Measurements from ENCODE around the gene ITPR2.

ITPR2 gene

DNA sequence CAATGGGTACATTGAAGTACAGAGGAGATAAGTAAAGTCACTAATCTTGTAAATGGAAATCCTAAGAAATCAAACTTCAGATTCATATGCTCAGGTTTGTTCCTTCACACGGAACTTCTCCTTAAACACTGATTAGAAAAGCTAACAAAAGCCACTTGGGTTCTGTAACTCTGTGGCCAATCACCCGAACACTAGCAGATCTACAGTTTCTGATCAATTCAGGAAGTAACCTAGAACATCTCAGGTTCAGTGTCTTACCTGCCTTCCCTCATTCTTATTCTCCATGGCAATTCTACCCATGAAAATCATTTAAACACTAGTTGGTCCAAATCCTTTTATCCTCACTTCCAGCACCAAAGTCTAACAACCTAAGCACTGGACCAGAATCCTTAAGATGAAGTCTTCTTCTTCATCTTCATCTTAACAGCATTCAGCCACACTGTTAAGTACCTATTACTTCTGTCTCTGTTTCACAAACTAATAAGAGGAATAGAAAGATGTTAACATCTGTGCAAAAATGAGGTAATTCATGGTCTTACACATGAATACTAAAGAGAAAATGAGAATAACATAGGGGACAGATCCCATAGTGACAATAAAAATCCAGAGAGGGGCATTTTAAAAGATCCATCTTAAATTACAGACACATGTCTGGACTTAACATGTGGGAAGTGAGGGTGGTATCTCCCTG, 453.1 kb downstream of the ITPR2 start:
- Histone ChIP-seq H3K79me1 (replicated peaks; ENCODE audit: low read length, poor library complexity, severe bottlenecking) (peaks cover 1% of the 10 kb centered on the region), H3K18ac (ENCODE audit: low read depth in 1 of 2, low read length in 2 of 2) (no peak overlapping the region), H3K9me3 (ENCODE audit: control insufficient read depth, low read length) (no peaks in the 10 kb centered on the region), H3K4ac (ENCODE audit: low read depth in 1 of 2, low read length in 2 of 2) (no peak overlapping the region), H2BK5ac (ENCODE audit: low read depth, low read length, poor library complexity, severe bottlenecking) (no peak overlapping the region), H2BK12ac (ENCODE audit: low read length in 2 of 2) (no peak overlapping the region), H3K27ac (ENCODE audit: low read length, poor library complexity, severe bottlenecking) (no peak overlapping the region), H3K14ac (ENCODE audit: low read length in 2 of 2) (no peak overlapping the region), H3K36me3 (ENCODE audit: control insufficient read depth in 1 of 2, insufficient read depth in 2 of 2, low read depth in 1 of 2, low read length in 2 of 2) (peaks cover 0 to 3% of the 10 kb centered on the region in 2 experiments), H3K23ac (ENCODE audit: low read length in 2 of 2) (no peak overlapping the region), H3K4me3 (ENCODE audit: insufficient read depth in 1 of 2, low read depth in 1 of 2, low read length in 2 of 2) (no peak overlapping the region), H3K4me1 (ENCODE audit: control insufficient read depth, insufficient read depth, low read depth, low read length) (no peaks in the 10 kb centered on the region), H2BK120ac (ENCODE audit: low read depth, low read length) (no peak overlapping the region), H3K27me3 (ENCODE audit: control insufficient read depth in 1 of 2, insufficient read depth in 1 of 2, low read length in 2 of 2) (no peaks in the 10 kb centered on the region), H4K91ac (ENCODE audit: low read length) (no peak overlapping the region), H3K9ac (ENCODE audit: low read length) (no peak overlapping the region), H4K8ac (ENCODE audit: low read length) (no peak overlapping the region), H2AK5ac (ENCODE audit: low read length, severe bottlenecking) (no peak overlapping the region), H3K4me2 (ENCODE audit: low read length, poor library complexity, severe bottlenecking) (no peak overlapping the region), H2AFZ (ENCODE audit: low read depth, low read length) (no peak overlapping the region), H2BK15ac (ENCODE audit: low read depth, poor library complexity, severe bottlenecking) (no peak overlapping the region)
- DNase-seq = no peak
- 93% methylated on average over 2 of the region's 2 CpGs for WGBS

DNA sequence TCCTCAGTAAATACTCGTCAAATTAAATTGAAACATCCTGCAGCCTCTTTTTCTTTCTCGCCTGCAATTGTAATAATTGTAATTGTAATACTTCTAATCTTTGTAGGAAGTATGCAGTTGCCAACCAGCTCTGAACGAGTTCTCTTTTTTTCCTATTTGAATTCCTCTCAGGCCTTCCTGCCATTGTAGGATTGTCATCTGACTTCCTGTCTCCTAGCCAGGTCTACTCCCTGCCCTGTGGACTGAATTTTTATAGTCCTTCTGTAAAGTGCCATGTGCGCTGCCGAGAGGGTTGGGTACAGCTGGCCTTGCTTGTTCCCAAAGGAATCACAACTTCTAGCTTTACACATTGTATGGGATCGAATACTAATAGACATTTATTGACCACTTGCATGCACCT, 454.3 kb downstream of the ITPR2 start:
- 92% methylated on average over 4 of the region's 6 CpGs for WGBS
- H3K14ac ChIP-seq (ENCODE audit: low read length in 2 of 2) = no peak overlapping the region
- H3K4me1 ChIP-seq (ENCODE audit: control insufficient read depth, insufficient read depth, low read depth, low read length) = no peaks in the 10 kb centered on the region
- no peak overlapping the region for H4K91ac ChIP-seq (ENCODE audit: low read length)
- no peak overlapping the region for H4K8ac ChIP-seq (ENCODE audit: low read length)
- no peak overlapping the region for H3K9ac ChIP-seq (ENCODE audit: low read length)
- H3K9me3 ChIP-seq (ENCODE audit: control insufficient read depth, low read length) = no peaks in the 10 kb centered on the region
- H3K4ac ChIP-seq (ENCODE audit: low read depth in 1 of 2, low read length in 2 of 2) = no peak overlapping the region
- no peak overlapping the region for H3K23ac ChIP-seq (ENCODE audit: low read length in 2 of 2)
- no peak overlapping the region for H3K4me3 ChIP-seq (ENCODE audit: insufficient read depth in 1 of 2, low read depth in 1 of 2, low read length in 2 of 2)
- no peak overlapping the region for H2BK15ac ChIP-seq (ENCODE audit: low read depth, poor library complexity, severe bottlenecking)
- no peak overlapping the region for H3K4me2 ChIP-seq (ENCODE audit: low read length, poor library complexity, severe bottlenecking)
- H2AFZ ChIP-seq (ENCODE audit: low read depth, low read length) = no peak overlapping the region
- no peak overlapping the region for H2BK5ac ChIP-seq (ENCODE audit: low read depth, low read length, poor library complexity, severe bottlenecking)
- no peak overlapping the region for H2AK5ac ChIP-seq (ENCODE audit: low read length, severe bottlenecking)
- H3K27me3 ChIP-seq (ENCODE audit: control insufficient read depth in 1 of 2, insufficient read depth in 1 of 2, low read length in 2 of 2) = no peaks in the 10 kb centered on the region
- H2BK12ac ChIP-seq (ENCODE audit: low read length in 2 of 2) = no peak overlapping the region
- DNase-seq = no peak
- H3K27ac ChIP-seq (ENCODE audit: low read length, poor library complexity, severe bottlenecking) = no peak overlapping the region
- H2BK120ac ChIP-seq (ENCODE audit: low read depth, low read length) = no peak overlapping the region
- H3K36me3 ChIP-seq (ENCODE audit: control insufficient read depth in 1 of 2, insufficient read depth in 2 of 2, low read depth in 1 of 2, low read length in 2 of 2) = peaks cover 0 to 3% of the 10 kb centered on the region in 2 experiments
- no peak overlapping the region for H3K18ac ChIP-seq (ENCODE audit: low read depth in 1 of 2, low read length in 2 of 2)
- H3K79me1 ChIP-seq (replicated peaks; ENCODE audit: low read length, poor library complexity, severe bottlenecking) = peaks cover 1% of the 10 kb centered on the region

DNA sequence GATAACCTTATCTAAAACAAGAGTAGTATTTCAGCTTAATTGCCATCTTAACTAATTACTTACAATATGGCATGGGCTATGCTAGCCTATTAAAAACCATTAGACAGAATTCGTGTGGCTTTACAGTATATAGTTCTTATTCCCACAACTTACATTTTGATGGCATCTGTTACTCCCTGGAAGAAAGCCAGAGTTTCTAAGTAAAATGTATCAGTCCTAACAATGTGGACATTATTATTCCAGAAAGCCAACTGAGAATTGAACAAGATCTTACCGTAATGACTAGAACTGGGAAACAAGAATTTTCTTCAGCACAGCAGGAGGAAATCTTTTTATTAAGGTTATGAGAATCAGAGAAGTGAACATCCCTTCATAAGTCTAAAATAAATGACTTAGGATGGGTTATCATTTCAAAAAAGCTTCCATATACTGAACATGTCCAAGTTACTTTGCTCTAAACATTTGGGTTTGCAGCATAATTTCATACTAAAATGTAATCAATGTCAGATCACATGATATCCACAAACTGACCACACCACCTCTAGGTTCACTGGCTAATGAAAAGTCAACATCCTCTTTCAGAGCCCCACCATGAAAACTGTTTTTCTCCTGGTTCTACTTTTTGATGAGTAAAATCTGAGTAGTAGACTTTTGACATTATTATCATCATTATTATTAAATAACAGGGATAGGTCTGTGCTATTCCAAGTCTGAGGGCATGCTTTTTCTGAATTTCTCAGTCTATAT, 457.9 kb downstream of the ITPR2 start:
- Histone ChIP-seq H2BK120ac (ENCODE audit: low read depth, low read length) (no peak overlapping the region), H3K4me1 (ENCODE audit: control insufficient read depth, insufficient read depth, low read depth, low read length) (no peaks in the 10 kb centered on the region), H3K4me2 (ENCODE audit: low read length, poor library complexity, severe bottlenecking) (no peak overlapping the region), H3K79me1 (replicated peaks; ENCODE audit: low read length, poor library complexity, severe bottlenecking) (peaks cover 1% of the 10 kb centered on the region), H2BK5ac (ENCODE audit: low read depth, low read length, poor library complexity, severe bottlenecking) (no peak overlapping the region), H3K14ac (ENCODE audit: low read length in 2 of 2) (no peak overlapping the region), H3K4ac (ENCODE audit: low read depth in 1 of 2, low read length in 2 of 2) (no peak overlapping the region), H3K9ac (ENCODE audit: low read length) (no peak overlapping the region), H3K23ac (ENCODE audit: low read length in 2 of 2) (no peak overlapping the region), H3K4me3 (ENCODE audit: insufficient read depth in 1 of 2, low read depth in 1 of 2, low read length in 2 of 2) (no peak overlapping the region), H3K27ac (ENCODE audit: low read length, poor library complexity, severe bottlenecking) (no peak overlapping the region), H4K91ac (ENCODE audit: low read length) (no peak overlapping the region), H2AK5ac (ENCODE audit: low read length, severe bottlenecking) (no peak overlapping the region), H2BK15ac (ENCODE audit: low read depth, poor library complexity, severe bottlenecking) (no peak overlapping the region), H3K36me3 (ENCODE audit: control insufficient read depth in 1 of 2, insufficient read depth in 2 of 2, low read depth in 1 of 2, low read length in 2 of 2) (peaks cover 0 to 3% of the 10 kb centered on the region in 2 experiments), H3K9me3 (ENCODE audit: control insufficient read depth, low read length) (no peaks in the 10 kb centered on the region), H2AFZ (ENCODE audit: low read depth, low read length) (no peak overlapping the region), H4K8ac (ENCODE audit: low read length) (no peak overlapping the region), H3K18ac (ENCODE audit: low read depth in 1 of 2, low read length in 2 of 2) (no peak overlapping the region), H2BK12ac (ENCODE audit: low read length in 2 of 2) (no peak overlapping the region), H3K27me3 (ENCODE audit: control insufficient read depth in 1 of 2, insufficient read depth in 1 of 2, low read length in 2 of 2) (no peaks in the 10 kb centered on the region)
- DNase-seq = no peak
- WGBS = 100% methylated on average over 2 of the region's 2 CpGs

DNA sequence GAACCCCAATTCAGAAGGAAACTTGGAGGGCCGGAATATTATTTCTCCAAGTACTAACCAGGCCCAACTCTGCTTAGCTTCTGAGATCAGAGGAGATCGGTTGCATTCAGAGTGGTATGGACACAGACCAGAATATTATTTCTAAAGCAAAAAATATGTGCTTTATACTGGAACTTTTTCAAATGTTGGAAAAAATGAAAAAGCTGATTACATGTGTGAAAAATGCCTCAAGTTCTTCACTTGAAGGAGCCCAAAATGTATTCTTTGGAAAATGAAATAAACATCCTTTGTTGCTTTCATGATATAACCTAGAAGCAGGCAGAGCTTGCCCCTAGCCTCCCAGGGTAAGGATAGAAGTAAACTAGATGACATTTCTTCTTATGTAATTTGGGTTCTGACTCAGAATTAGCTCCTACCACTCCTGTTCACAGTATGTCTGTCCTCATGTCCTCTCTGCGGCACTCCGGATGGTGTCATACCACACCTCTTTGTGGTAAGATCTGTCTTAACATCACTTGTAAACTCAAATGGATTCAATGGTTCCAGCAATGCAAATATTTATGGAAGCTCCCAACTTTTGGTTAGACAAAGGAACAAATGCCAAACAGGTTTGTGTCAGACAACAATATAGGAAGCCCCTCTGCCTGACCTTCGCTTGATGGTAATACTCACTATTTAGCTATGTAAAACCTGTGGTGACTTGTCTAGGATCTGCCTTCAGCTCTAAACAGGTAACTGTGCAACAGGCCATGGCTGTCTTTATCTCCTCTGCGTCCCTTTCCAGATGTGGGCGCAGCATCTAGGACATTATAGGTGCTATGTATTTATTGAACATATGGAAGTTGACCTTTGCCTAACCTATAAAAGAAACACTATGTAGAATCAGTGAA, 459.1 kb downstream of the ITPR2 start:
- DNase-seq = peak; percentile 35
- peaks cover 0 to 3% of the 10 kb centered on the region in 2 experiments for H3K36me3 ChIP-seq (ENCODE audit: control insufficient read depth in 1 of 2, insufficient read depth in 2 of 2, low read depth in 1 of 2, low read length in 2 of 2)
- 89% methylated on average over 5 of the region's 7 CpGs for WGBS

More for the DNA sequence above, 459.1 kb downstream of the ITPR2 start:
- no peak overlapping the region for H3K18ac ChIP-seq (ENCODE audit: low read depth in 1 of 2, low read length in 2 of 2)
- no peak overlapping the region for H3K27ac ChIP-seq (ENCODE audit: low read length, poor library complexity, severe bottlenecking)
- no peaks in the 10 kb centered on the region for H3K9me3 ChIP-seq (ENCODE audit: control insufficient read depth, low read length)
- peaks cover 1% of the 10 kb centered on the region for H3K79me1 ChIP-seq (replicated peaks; ENCODE audit: low read length, poor library complexity, severe bottlenecking)
- H2BK12ac ChIP-seq (ENCODE audit: low read length in 2 of 2) = no peak overlapping the region
- no peak overlapping the region for H2BK5ac ChIP-seq (ENCODE audit: low read depth, low read length, poor library complexity, severe bottlenecking)
- H3K14ac ChIP-seq (ENCODE audit: low read length in 2 of 2) = no peak overlapping the region
- no peak overlapping the region for H2BK120ac ChIP-seq (ENCODE audit: low read depth, low read length)
- H3K4ac ChIP-seq (ENCODE audit: low read depth in 1 of 2, low read length in 2 of 2) = no peak overlapping the region
- H3K4me1 ChIP-seq (ENCODE audit: control insufficient read depth, insufficient read depth, low read depth, low read length) = peaks cover 2% of the 10 kb centered on the region
- no peak overlapping the region for H2AFZ ChIP-seq (ENCODE audit: low read depth, low read length)
- no peak overlapping the region for H3K23ac ChIP-seq (ENCODE audit: low read length in 2 of 2)
- H3K9ac ChIP-seq (ENCODE audit: low read length) = no peak overlapping the region
- no peak overlapping the region for H3K4me3 ChIP-seq (ENCODE audit: insufficient read depth in 1 of 2, low read depth in 1 of 2, low read length in 2 of 2)
- H3K4me2 ChIP-seq (ENCODE audit: low read length, poor library complexity, severe bottlenecking) = no peak overlapping the region
- no peak overlapping the region for H4K8ac ChIP-seq (ENCODE audit: low read length)
- no peak overlapping the region for H2BK15ac ChIP-seq (ENCODE audit: low read depth, poor library complexity, severe bottlenecking)
- no peak overlapping the region for H4K91ac ChIP-seq (ENCODE audit: low read length)
- H2AK5ac ChIP-seq (ENCODE audit: low read length, severe bottlenecking) = no peak overlapping the region
- no peaks in the 10 kb centered on the region for H3K27me3 ChIP-seq (ENCODE audit: control insufficient read depth in 1 of 2, insufficient read depth in 1 of 2, low read length in 2 of 2)

Data from mesenchymal stem cell (in vitro differentiated cells and primary cell).